ENCODE measurements around the gene NUP188.

DNA sequence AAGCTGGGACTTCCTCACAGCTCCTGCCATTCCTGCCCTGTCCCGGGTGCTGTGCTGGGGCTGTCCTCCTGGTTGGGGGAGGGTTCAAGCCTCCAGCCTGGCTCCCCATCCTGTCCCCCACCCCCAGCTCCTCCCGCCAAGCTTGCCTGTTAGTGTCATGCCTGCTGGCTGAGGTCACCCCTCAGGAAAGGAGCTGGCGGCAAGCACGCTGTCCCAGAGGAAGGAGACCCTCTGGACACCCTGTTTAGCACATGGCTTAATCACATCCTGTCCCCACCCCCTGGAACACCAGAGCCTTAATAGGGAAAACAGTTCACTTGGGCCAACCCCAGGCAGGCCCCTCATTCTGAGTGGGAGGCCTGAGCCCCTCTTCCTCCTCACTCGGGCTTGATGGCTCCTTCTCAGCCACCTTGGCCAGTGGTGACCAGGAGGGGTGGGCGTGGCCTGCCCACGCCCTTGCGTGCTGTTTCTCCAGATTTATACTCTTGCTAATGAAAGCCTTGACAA, 35.9 kb upstream of the NUP188 start:
- TF ChIP-seq, protein P1, sequence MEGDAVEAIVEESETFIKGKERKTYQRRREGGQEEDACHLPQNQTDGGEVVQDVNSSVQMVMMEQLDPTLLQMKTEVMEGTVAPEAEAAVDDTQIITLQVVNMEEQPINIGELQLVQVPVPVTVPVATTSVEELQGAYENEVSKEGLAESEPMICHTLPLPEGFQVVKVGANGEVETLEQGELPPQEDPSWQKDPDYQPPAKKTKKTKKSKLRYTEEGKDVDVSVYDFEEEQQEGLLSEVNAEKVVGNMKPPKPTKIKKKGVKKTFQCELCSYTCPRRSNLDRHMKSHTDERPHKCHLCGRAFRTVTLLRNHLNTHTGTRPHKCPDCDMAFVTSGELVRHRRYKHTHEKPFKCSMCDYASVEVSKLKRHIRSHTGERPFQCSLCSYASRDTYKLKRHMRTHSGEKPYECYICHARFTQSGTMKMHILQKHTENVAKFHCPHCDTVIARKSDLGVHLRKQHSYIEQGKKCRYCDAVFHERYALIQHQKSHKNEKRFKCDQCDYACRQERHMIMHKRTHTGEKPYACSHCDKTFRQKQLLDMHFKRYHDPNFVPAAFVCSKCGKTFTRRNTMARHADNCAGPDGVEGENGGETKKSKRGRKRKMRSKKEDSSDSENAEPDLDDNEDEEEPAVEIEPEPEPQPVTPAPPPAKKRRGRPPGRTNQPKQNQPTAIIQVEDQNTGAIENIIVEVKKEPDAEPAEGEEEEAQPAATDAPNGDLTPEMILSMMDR (IDR thresholded peaks at IDR 0.05; ENCODE audit: low read depth, low read length, poor library complexity, severe bottlenecking): no peak
- no peak for TF ChIP-seq EZH2phosphoT487 (IDR thresholded peaks at IDR 0.05; ENCODE audit: borderline replicate concordance, low read length)

Measured in DOHH2 (cell line).